Smooth muscle cell (in vitro differentiated cells): ENCODE results near the gene ZSCAN5B. TPM values are rescaled to one million over a fixed set of nuclear protein-coding genes. Genes with fewer than 3 reads are reported as not detected.
"Not testable (repeated sequence)": the region's sequence is repeated elsewhere in the genome, so short reads cannot be mapped to it uniquely, and the experiment has no call there.

Source experiments
- DNase-seq: peaks from one replicate; lab custom pipeline; 2025; ENCODE audit not compliant: unreplicated experiment; lab: John Stamatoyannopoulos, UW
- H2AFZ ChIP-seq: fragments of 200-600 bp; sonication (generic); 2 replicates; pipeline ENCODE4 v1.6.0; 2016; ENCODE audit warnings: antibody characterized with exemption, low read depth, mild to moderate bottlenecking
- H3F3A ChIP-seq: fragments of 200-600 bp; sonication (generic); 2 replicates; pipeline ENCODE4 v1.6.0; 2017; ENCODE audit warnings: antibody characterized with exemption, low read depth
- H3K27ac ChIP-seq: fragments of 200-600 bp; sonication (generic); 2 replicates; pipeline ENCODE4 v1.5.1; 2016; ENCODE audit warnings: low read depth, mild to moderate bottlenecking
- H3K27me3 ChIP-seq: fragments of 200-600 bp; sonication (generic); 2 replicates; pipeline ENCODE4 v1.6.1; 2016; ENCODE audit warnings: low read depth, mild to moderate bottlenecking
- H3K36me3 ChIP-seq: fragments of 200-600 bp; sonication (generic); 2 replicates; pipeline ENCODE4 v1.5.1; 2016; ENCODE audit warnings: low read depth
- H3K4me1 ChIP-seq: fragments of 200-600 bp; sonication (generic); 2 replicates; pipeline ENCODE4 v1.5.1; 2016; ENCODE audit warnings: low read depth
- H3K4me2 ChIP-seq: fragments of 200-600 bp; sonication (generic); 2 replicates; pipeline ENCODE4 v1.6.0; 2016; ENCODE audit warnings: mild to moderate bottlenecking
- H3K4me3 ChIP-seq: fragments of 200-600 bp; sonication (generic); 2 replicates; pipeline ENCODE4 v1.5.1; 2016; ENCODE audit warnings: mild to moderate bottlenecking
- H3K79me2 ChIP-seq: fragments of 200-600 bp; sonication (generic); 2 replicates; pipeline ENCODE4 v1.6.0; 2016; ENCODE audit warnings: low read depth, mild to moderate bottlenecking
- H3K9ac ChIP-seq: fragments of 200-600 bp; sonication (generic); 2 replicates; pipeline ENCODE4 v1.6.0; 2016; ENCODE audit warnings: low read depth
- H3K9me3 ChIP-seq: fragments of 200-600 bp; sonication (generic); replicated peaks from 2 replicates; pipeline ENCODE4 v1.5.1; 2016; ENCODE audit warnings: low read depth
- H4K20me1 ChIP-seq: fragments of 200-600 bp; sonication (generic); 2 replicates; pipeline ENCODE4 v1.6.0; 2016; ENCODE audit warnings: low read depth
- WGBS: methylation state at CpG from one replicate; pipeline ENCODE4 v1.1.7; 2016; ENCODE audit warnings: low lambda C conversion rate; 5-methylcytosine and 5-hydroxymethylcytosine counted together
- polyA plus RNA-seq: library from polyadenylated mRNA; unstranded; fragments of >200 nt; fragmentation: Nextera tagmentation; extraction: Ambion mirVana; gene quantifications from 2 replicates; pipeline ENCODE4 v1.2.1, GENCODE V29; 2016
- total RNA-seq: library from RNA; depleted of rRNA; stranded (reverse); fragments of >200 nt; gene quantifications from 2 replicates; pipeline ENCODE4 v1.2.3, GENCODE V29; 2014
- TF ChIP-seq, protein P1 (sequence below): fragments of 200-600 bp; sonication (generic); IDR thresholded peaks from 2 replicates; pipeline ENCODE4 v1.5.1; 2017; ENCODE audit warnings: borderline replicate concordance, mild to moderate bottlenecking, antibody characterized with exemption; ENCODE audit not compliant: insufficient read depth, poor library complexity, severe bottlenecking

The ZSCAN5B gene
- total and polyA plus RNA-seq, 2 experiments from 2014 or later = 0.19 TPM; not detected in 1

DNA sequence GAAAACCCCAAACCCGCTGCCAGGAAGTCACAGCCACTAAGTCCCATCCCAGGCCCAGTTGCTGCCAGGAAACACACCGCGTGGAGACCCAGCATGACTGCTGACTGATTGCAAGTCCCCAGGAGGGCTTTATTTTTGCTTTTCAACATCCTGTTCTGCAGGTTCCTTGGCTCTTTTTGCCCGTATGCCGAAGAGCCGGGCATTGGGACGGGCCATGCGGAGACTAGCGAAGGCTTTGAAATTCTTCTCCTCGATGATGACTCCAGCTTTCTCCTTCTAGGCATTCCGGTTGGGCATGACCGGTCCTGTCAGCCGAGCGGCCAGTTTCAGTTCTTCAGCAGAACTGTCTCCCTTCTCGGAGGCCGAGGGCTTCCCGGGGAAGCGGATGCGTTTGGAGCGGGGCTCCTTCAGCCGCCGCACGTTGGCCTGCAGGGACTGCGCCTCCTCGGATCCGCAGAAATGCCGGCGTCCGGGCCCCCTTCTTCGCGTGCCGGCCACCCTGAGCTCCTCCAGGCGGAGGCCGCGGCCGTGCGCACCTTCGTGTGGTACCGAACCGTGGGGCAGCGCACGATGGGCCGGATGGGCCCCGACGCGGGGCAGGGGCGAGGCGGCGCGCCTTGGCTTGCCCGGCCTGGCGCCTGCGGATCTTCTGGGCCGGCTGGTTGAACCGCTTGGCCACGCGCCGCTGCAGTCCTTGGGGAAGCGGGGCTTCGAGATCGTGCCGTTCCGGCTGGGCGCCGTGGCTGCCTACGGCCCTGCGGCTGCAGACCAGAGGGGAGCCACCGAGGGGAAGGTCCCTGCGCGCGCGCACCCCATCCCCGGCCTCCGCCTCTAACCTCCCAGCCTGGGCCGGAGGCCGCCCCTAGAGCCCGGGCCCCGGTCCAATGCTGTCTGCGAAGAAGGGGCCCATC, 19.7 kb upstream of the ZSCAN5B start:
- 22% methylated on average over 79 of the region's 79 CpGs for WGBS
- no peaks in the 10 kb centered on the region for H3K4me1 ChIP-seq
- TF ChIP-seq, protein P1, sequence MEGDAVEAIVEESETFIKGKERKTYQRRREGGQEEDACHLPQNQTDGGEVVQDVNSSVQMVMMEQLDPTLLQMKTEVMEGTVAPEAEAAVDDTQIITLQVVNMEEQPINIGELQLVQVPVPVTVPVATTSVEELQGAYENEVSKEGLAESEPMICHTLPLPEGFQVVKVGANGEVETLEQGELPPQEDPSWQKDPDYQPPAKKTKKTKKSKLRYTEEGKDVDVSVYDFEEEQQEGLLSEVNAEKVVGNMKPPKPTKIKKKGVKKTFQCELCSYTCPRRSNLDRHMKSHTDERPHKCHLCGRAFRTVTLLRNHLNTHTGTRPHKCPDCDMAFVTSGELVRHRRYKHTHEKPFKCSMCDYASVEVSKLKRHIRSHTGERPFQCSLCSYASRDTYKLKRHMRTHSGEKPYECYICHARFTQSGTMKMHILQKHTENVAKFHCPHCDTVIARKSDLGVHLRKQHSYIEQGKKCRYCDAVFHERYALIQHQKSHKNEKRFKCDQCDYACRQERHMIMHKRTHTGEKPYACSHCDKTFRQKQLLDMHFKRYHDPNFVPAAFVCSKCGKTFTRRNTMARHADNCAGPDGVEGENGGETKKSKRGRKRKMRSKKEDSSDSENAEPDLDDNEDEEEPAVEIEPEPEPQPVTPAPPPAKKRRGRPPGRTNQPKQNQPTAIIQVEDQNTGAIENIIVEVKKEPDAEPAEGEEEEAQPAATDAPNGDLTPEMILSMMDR = no peak
- H3K27me3 ChIP-seq = no peaks in the 10 kb centered on the region
- H3K36me3 ChIP-seq = no peaks in the 10 kb centered on the region
- no peaks in the 10 kb centered on the region for H4K20me1 ChIP-seq
- no peak overlapping the region for H3K9ac ChIP-seq
- H3K79me2 ChIP-seq = no peaks in the 10 kb centered on the region
- H3K4me3 ChIP-seq = peak overlapping the region; percentile 45
- H2AFZ ChIP-seq = peak overlapping the region; percentile 87
- no peak for DNase-seq
- H3K27ac ChIP-seq = no peak overlapping the region
- H3F3A ChIP-seq = no peaks in the 10 kb centered on the region
- peak overlapping the region; percentile 84 for H3K4me2 ChIP-seq
- no peaks in the 10 kb centered on the region for H3K9me3 ChIP-seq

DNA sequence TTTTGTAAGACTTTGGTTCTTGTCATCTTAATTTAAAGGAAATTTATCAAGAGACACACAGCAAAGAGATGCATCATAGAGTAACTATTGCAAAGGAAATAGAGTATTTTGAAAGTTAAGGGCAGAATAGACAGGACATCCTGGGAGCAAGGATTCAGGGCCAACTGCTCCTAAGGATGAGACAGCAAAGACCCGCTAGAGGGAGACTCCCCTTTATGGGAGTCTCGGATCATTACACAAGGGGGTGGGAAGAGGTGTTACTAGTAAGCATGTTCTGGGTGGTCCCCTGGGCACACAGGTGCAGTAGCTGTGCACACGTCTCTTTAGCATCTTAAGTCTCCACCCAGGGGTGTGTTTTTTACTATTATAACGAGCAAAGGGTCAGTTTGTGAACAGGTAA, 14.1 kb upstream of the ZSCAN5B start:
- no peak for DNase-seq
- no peaks in the 10 kb centered on the region for H3K9me3 ChIP-seq
- H2AFZ ChIP-seq = no peak overlapping the region
- no peaks in the 10 kb centered on the region for H4K20me1 ChIP-seq
- no peak overlapping the region for H3K4me3 ChIP-seq
- H3K36me3 ChIP-seq = no peaks in the 10 kb centered on the region
- H3F3A ChIP-seq = no peaks in the 10 kb centered on the region
- no peak overlapping the region for H3K27ac ChIP-seq
- no peaks in the 10 kb centered on the region for H3K27me3 ChIP-seq
- no peaks in the 10 kb centered on the region for H3K4me1 ChIP-seq
- no peak overlapping the region for H3K4me2 ChIP-seq
- H3K79me2 ChIP-seq = no peaks in the 10 kb centered on the region
- WGBS = 65% methylated on average over 4 of the region's 4 CpGs
- TF ChIP-seq, protein P1 = no peak
- H3K9ac ChIP-seq = no peak overlapping the region

DNA sequence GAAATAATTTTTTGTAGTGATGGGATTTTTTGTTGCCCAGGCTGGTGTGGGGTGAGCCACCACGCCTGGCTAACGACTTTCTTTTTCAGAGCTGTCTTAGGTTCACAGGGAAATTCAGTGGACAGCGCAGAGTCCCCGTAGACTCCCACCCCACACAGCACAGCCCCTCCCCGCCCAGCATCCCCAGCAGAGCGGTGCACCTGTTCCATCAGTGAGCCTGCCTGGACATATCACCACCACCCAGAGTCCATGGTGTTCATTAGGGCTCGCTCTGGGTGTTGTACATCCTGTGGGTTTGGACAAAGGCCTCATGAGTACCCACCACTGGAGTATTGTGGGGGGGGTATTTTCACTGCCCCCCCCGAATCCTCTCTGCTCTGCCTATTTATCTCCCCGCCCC, 12.5 kb upstream of the ZSCAN5B start:
- not testable (repeated sequence) for H2AFZ ChIP-seq, H3K9me3 ChIP-seq, H3K4me1 ChIP-seq, H3K79me2 ChIP-seq, H3K4me2 ChIP-seq, H3K27ac ChIP-seq, H3F3A ChIP-seq, DNase-seq, H3K36me3 ChIP-seq, H3K27me3 ChIP-seq, H3K9ac ChIP-seq, H4K20me1 ChIP-seq, H3K4me3 ChIP-seq
- WGBS = 91% methylated on average over 9 of the region's 9 CpGs

DNA sequence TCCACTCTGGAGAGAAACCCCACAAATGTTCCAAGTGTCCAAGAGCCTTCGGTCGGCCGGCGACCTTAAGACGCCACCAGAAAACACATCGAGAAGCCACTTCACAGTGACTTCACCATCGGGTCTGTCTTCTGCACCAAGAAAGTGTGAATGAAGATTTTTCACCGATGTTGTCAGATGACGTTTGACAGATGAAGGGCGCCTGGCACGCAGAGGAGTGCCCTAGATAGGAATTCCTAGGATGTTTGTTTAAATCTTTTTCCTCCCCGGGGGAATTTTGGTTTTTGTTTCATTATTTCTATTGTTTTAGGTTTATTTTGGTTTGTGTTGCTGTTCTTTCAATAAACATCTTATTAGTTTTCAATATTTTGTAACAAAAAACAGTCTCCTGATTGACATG, 11.5 kb upstream of the ZSCAN5B start:
- no peak overlapping the region for H3K9ac ChIP-seq
- no peaks in the 10 kb centered on the region for H3K27me3 ChIP-seq
- H3K79me2 ChIP-seq = no peaks in the 10 kb centered on the region
- no peak overlapping the region for H2AFZ ChIP-seq
- no peak for DNase-seq
- no peaks in the 10 kb centered on the region for H3K36me3 ChIP-seq
- no peaks in the 10 kb centered on the region for H4K20me1 ChIP-seq
- H3K4me3 ChIP-seq = no peak overlapping the region
- 87% methylated on average over 12 of the region's 12 CpGs for WGBS
- no peak overlapping the region for H3K27ac ChIP-seq
- H3K4me1 ChIP-seq = no peaks in the 10 kb centered on the region
- no peaks in the 10 kb centered on the region for H3F3A ChIP-seq
- TF ChIP-seq, protein P1 = no peak
- H3K9me3 ChIP-seq = no peaks in the 10 kb centered on the region
- H3K4me2 ChIP-seq = no peak overlapping the region

DNA sequence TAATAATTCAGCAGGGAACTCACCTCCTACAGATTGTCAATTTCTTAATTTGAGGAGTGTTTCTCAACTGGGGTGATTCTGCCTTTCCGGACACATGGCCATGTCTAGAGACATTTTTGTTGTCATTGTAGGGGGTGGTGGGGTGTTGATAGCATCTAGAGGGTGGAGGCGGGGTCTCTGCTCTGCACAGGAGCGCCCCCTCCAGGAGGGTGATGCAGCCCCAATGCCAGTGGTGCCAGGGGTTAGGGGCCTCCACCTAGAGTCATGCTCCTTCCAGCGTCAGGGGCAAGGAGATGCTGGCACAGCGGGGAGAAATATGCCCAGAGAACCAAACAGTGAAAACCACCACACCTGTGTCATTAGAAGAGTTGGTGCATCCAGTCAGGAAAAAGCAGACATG, 10.0 kb upstream of the ZSCAN5B start:
- H4K20me1 ChIP-seq, DNase-seq, H3K4me1 ChIP-seq, H3K27ac ChIP-seq, H3K27me3 ChIP-seq, H3K9me3 ChIP-seq, H3K9ac ChIP-seq, H3F3A ChIP-seq, H3K36me3 ChIP-seq, H3K79me2 ChIP-seq, H3K4me3 ChIP-seq, H3K4me2 ChIP-seq, H2AFZ ChIP-seq: not testable (repeated sequence)
- 76% methylated on average over 5 of the region's 5 CpGs for WGBS
